22Rv1 (cell line): ENCODE measurements around the gene C10orf120.

Experiments
- CTCF ChIP-seq: fragments of 450-650 bp; IDR thresholded peaks from 2 replicates; pipeline ENCODE4 v1.5.1; 2017; ENCODE audit warnings: mild to moderate bottlenecking
- ZFX ChIP-seq: fragments of 450-650 bp; IDR thresholded peaks from 2 replicates; pipeline ENCODE4 v1.6.1; 2017; ENCODE audit warnings: antibody characterized with exemption, borderline replicate concordance

GRCh38 chr10:122715576-122715975 lies 15.9 kb upstream of the C10orf120 start:
- TF ChIP-seq CTCF, result no peak
- TF ChIP-seq ZFX, result no peak
